Measurements from ENCODE around the gene COLEC11. TPM values are rescaled to one million over a fixed set of nuclear protein-coding genes. Genes with fewer than 3 reads are reported as not detected.

The COLEC11 gene
- total and polyA plus RNA-seq, 2 of the 13 experiments (the other 11 are each of a cell fraction or from before 2014, with no cell fraction given): 1.5 to 3.0 TPM

- 82% methylated on average over 6 of the region's 6 CpGs for WGBS (ENCODE audit: low lambda C conversion rate)
- no peak for FAIRE-seq
- H3K4me3 ChIP-seq (replicated peaks in 1 of 3; ENCODE audit: insufficient read depth in 1 of 3, low read depth in 2 of 3, low read length in 3 of 3): no peak overlapping the region
- H3K79me2 ChIP-seq (ENCODE audit: insufficient read depth, low read length): no peaks in the 10 kb centered on the region
- no TSS peak for BruUV-seq (replicated peaks)
- H3K36me3 ChIP-seq (replicated peaks in 1 of 2; ENCODE audit: control insufficient read depth in 1 of 2, insufficient read depth in 2 of 2, low read length in 2 of 2): no peaks in the 10 kb centered on the region
- H3K27ac ChIP-seq (ENCODE audit: extremely low read length, insufficient read depth, low read length): no peak overlapping the region
- no peak for DNase-seq (ENCODE audit: low spot score)
- no peaks in the 10 kb centered on the region for H4K20me1 ChIP-seq (ENCODE audit: insufficient read depth, low read length)
- in situ Hi-C loops (cut with HindIII; ENCODE audit: extremely low pct_ligation_motif_present, low pct_unique_long_range_greater_than_20kb): no loop called here
- no peaks in the 10 kb centered on the region for H3K9me3 ChIP-seq (ENCODE audit: low read length)
- POLR2A ChIA-PET: no interaction called here
- no peak for ATAC-seq
- TF ChIP-seq MAFF (IDR thresholded peaks at IDR 0.05; ENCODE audit: low read depth, low read length) (no peak), ARID3A (IDR thresholded peaks at IDR 0.05; ENCODE audit: low read depth, low read length) (no peak), ZFP82 (CRISPR knock-in tag; IDR thresholded peaks at IDR 0.05; ENCODE audit: borderline replicate concordance) (no peak), ZNF503 (CRISPR knock-in tag; IDR thresholded peaks at IDR 0.05) (no peak), CREB1 (IDR thresholded peaks at IDR 0.05) (no peak), CREB1 (CRISPR knock-in tag; IDR thresholded peaks at IDR 0.05) (no peak), KLF13 (CRISPR knock-in tag; IDR thresholded peaks at IDR 0.05) (no peak), TBX2 (CRISPR knock-in tag; IDR thresholded peaks at IDR 0.05; ENCODE audit: borderline replicate concordance) (no peak), ZNF263 (CRISPR knock-in tag; IDR thresholded peaks at IDR 0.05) (no peak), NKX3-1 (CRISPR knock-in tag; IDR thresholded peaks at IDR 0.05) (no peak), MED8 (CRISPR knock-in tag; IDR thresholded peaks at IDR 0.05; ENCODE audit: insufficient replicate concordance) (no peak), FOXM1 (CRISPR knock-in tag; IDR thresholded peaks at IDR 0.05) (no peak), SAP130 (CRISPR knock-in tag; IDR thresholded peaks at IDR 0.05; ENCODE audit: low read depth) (no peak), NR2F6 (IDR thresholded peaks at IDR 0.05) (no peak), NR2F6 (CRISPR knock-in tag; IDR thresholded peaks at IDR 0.05) (no peak), UBTF (CRISPR knock-in tag; IDR thresholded peaks at IDR 0.05) (no peak)
- intact Hi-C loops (cut with micrococcal nuclease; ENCODE audit: unreplicated experiment): no loop called here
- no peaks in the 10 kb centered on the region; a peak in 1 of 5 replicates for H3K27me3 ChIP-seq (ENCODE audit: control insufficient read depth in 1 of 2, insufficient read depth in 2 of 2, low read length in 2 of 2)
- peaks cover 24% of the 10 kb centered on the region for H3K4me1 ChIP-seq (ENCODE audit: insufficient read depth, low read length)
- H3K9ac ChIP-seq (ENCODE audit: insufficient read depth, low read depth, low read length): no peak overlapping the region
- no peak overlapping the region for H2AFZ ChIP-seq (ENCODE audit: low read length)
- CTCF ChIA-PET (ENCODE audit: low intra/inter-chr PET ratio, low total read pairs): no interaction called here
- no peak overlapping the region for H3K4me2 ChIP-seq (ENCODE audit: low read depth, low read length)
Observed at GRCh38 chr2:3595985-3596384, 1.1 kb downstream of the COLEC11 start.
